Measurements from ENCODE around the gene PDE4B. TPM values are rescaled to one million over a fixed set of nuclear protein-coding genes. Genes with fewer than 3 reads are reported as not detected.

The PDE4B gene
- total RNA-seq, 1 donor from 2014 or later, result 7.6 TPM

DNA sequence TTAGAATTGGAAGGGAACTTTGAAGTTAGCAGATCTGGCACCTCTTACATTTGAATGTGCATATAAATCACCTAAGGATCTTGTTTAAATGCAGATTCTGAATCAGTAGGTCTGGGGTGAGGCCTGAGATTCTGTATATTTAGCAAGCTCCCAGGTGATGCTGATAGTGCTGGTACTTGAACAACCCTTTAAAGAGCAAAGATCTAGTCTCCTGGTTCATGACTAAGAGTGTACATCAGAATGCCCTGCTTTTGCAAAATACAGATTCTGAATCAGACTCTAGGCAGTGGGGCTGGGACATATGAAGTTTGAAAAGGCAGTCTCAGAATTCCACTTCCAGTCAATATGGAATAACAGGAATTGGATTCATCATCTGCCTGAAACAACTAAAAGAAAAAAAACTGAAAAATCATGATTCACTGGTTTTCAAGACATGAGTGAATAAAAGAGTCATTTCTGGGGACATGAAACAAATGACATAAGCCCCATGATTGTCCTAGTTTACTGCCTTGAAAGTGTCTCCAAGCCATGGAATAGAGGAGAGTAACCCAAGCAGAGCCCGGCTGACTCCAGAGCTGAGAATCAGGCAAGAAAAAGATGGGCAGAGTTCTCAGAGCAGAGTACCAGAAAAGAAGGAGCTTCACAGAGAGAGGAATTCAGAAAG, 591.7 kb downstream of the PDE4B start:
- FAIRE-seq, result no peak
- H3K4me3 Mint-ChIP-seq (ENCODE audit: unreplicated experiment), result peak overlapping the region; percentile 29
- DNase-seq (ENCODE audit: low read depth), result no peak
- H3K36me3 Mint-ChIP-seq (ENCODE audit: low read depth, unreplicated experiment), result peaks cover 7% of the 10 kb centered on the region
- H3K4me1 Mint-ChIP-seq (ENCODE audit: low read depth, unreplicated experiment), result no peaks in the 10 kb centered on the region
- H4K20me1 ChIP-seq (ENCODE audit: insufficient read depth, low read length), result no peaks in the 10 kb centered on the region
- no peaks in the 10 kb centered on the region for H3K36me3 ChIP-seq (ENCODE audit: insufficient read depth, low read length)
- H3K27me3 ChIP-seq (ENCODE audit: insufficient read depth, low read length), result no peaks in the 10 kb centered on the region
- H3K4me3 ChIP-seq (ENCODE audit: insufficient read depth, low read depth, low read length), result no peak overlapping the region
- no peak for TF ChIP-seq EZH2 (IDR thresholded peaks at IDR 0.05; ENCODE audit: insufficient read depth, low read length)
- TF ChIP-seq, protein P1, sequence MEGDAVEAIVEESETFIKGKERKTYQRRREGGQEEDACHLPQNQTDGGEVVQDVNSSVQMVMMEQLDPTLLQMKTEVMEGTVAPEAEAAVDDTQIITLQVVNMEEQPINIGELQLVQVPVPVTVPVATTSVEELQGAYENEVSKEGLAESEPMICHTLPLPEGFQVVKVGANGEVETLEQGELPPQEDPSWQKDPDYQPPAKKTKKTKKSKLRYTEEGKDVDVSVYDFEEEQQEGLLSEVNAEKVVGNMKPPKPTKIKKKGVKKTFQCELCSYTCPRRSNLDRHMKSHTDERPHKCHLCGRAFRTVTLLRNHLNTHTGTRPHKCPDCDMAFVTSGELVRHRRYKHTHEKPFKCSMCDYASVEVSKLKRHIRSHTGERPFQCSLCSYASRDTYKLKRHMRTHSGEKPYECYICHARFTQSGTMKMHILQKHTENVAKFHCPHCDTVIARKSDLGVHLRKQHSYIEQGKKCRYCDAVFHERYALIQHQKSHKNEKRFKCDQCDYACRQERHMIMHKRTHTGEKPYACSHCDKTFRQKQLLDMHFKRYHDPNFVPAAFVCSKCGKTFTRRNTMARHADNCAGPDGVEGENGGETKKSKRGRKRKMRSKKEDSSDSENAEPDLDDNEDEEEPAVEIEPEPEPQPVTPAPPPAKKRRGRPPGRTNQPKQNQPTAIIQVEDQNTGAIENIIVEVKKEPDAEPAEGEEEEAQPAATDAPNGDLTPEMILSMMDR (IDR thresholded peaks at IDR 0.05; ENCODE audit: insufficient read depth, low read depth, low read length), result no peak
- H2AFZ ChIP-seq (ENCODE audit: low read depth, low read length), result no peak overlapping the region
- no peaks in the 10 kb centered on the region for H3K9me3 ChIP-seq (ENCODE audit: insufficient read depth, low read depth, low read length)
- no peak overlapping the region for H3K27ac Mint-ChIP-seq (ENCODE audit: unreplicated experiment)
- H3K27me3 Mint-ChIP-seq (ENCODE audit: low read depth, unreplicated experiment), result no peaks in the 10 kb centered on the region
- H3K79me2 ChIP-seq (ENCODE audit: insufficient read depth, low read length), result no peaks in the 10 kb centered on the region
- H3K27ac ChIP-seq (ENCODE audit: low read depth, low read length), result no peak overlapping the region
- no peaks in the 10 kb centered on the region for H3K4me1 ChIP-seq (ENCODE audit: insufficient read depth, low read length)
- no peak overlapping the region for H3K9ac ChIP-seq (ENCODE audit: low read length)
- peaks cover 13% of the 10 kb centered on the region for H3K9me3 Mint-ChIP-seq (ENCODE audit: unreplicated experiment)
- H3K4me2 ChIP-seq (ENCODE audit: low read length), result no peak overlapping the region

DNA sequence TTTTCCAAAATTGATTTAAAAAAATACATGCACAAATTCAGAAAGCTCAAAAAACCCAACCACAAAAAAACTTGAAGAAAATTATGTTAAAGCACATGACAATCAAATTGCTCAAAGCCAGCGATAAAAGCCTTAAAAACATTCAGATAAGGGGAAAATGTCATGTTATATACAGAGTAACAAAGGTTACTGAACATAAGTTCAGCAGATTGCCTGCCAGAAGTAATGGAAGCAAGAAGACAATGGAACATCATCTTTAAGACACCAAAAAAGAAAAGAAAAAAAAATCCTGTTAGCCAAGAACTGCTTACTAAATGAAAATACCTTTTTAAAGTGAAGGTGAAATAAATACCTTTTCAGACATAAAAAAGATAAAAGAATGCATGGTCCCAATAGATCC, 594.0 kb downstream of the PDE4B start:
- H4K20me1 ChIP-seq (ENCODE audit: insufficient read depth, low read length), result no peaks in the 10 kb centered on the region
- H3K4me3 Mint-ChIP-seq (ENCODE audit: unreplicated experiment), result no peak overlapping the region
- no peak overlapping the region for H3K4me3 ChIP-seq (ENCODE audit: insufficient read depth, low read depth, low read length)
- H3K27ac Mint-ChIP-seq (ENCODE audit: unreplicated experiment), result no peak overlapping the region
- no peaks in the 10 kb centered on the region for H3K79me2 ChIP-seq (ENCODE audit: insufficient read depth, low read length)
- H3K36me3 Mint-ChIP-seq (ENCODE audit: low read depth, unreplicated experiment), result peaks cover 7% of the 10 kb centered on the region
- no peak for DNase-seq (ENCODE audit: low read depth)
- H3K9me3 ChIP-seq (ENCODE audit: insufficient read depth, low read depth, low read length), result no peaks in the 10 kb centered on the region
- no peak overlapping the region for H2AFZ ChIP-seq (ENCODE audit: low read depth, low read length)
- no peak for FAIRE-seq
- H3K27me3 ChIP-seq (ENCODE audit: insufficient read depth, low read length), result no peaks in the 10 kb centered on the region
- no peaks in the 10 kb centered on the region for H3K4me1 Mint-ChIP-seq (ENCODE audit: low read depth, unreplicated experiment)
- H3K4me1 ChIP-seq (ENCODE audit: insufficient read depth, low read length), result no peaks in the 10 kb centered on the region
- no peak overlapping the region for H3K27ac ChIP-seq (ENCODE audit: low read depth, low read length)
- no peak for TF ChIP-seq EZH2 (IDR thresholded peaks at IDR 0.05; ENCODE audit: insufficient read depth, low read length)
- TF ChIP-seq, protein P1 (IDR thresholded peaks at IDR 0.05; ENCODE audit: insufficient read depth, low read depth, low read length), result no peak
- no peaks in the 10 kb centered on the region for H3K36me3 ChIP-seq (ENCODE audit: insufficient read depth, low read length)
- no peak overlapping the region for H3K4me2 ChIP-seq (ENCODE audit: low read length)
- no peaks in the 10 kb centered on the region for H3K27me3 Mint-ChIP-seq (ENCODE audit: low read depth, unreplicated experiment)
- H3K9ac ChIP-seq (ENCODE audit: low read length), result no peak overlapping the region
- peaks cover 11% of the 10 kb centered on the region for H3K9me3 Mint-ChIP-seq (ENCODE audit: unreplicated experiment)

DNA sequence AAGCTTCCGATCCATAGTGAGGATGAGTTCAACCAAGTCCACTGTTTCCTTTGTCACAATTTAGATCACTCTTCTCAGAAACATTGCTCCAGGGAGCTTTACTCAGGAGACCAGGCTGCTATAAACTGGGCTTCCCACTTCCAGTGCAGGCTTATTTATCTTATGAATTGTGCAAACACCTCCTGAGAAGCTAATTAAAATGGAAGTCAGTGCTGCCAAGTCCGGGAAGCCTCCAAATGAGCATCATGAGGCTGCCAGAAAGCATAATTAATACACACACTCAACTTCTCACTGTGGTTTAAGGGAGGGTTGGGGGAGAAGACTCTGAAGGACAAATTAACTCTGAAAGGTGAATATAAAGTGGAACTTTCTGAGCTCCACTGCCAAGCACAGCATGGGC, 596.2 kb downstream of the PDE4B start:
- Mint-ChIP-seq H3K4me1 (ENCODE audit: low read depth, unreplicated experiment) (no peaks in the 10 kb centered on the region), H3K27ac (ENCODE audit: unreplicated experiment) (no peak overlapping the region), H3K36me3 (ENCODE audit: low read depth, unreplicated experiment) (peaks cover 3% of the 10 kb centered on the region), H3K4me3 (ENCODE audit: unreplicated experiment) (no peak overlapping the region), H3K27me3 (ENCODE audit: low read depth, unreplicated experiment) (no peaks in the 10 kb centered on the region), H3K9me3 (ENCODE audit: unreplicated experiment) (peaks cover 14% of the 10 kb centered on the region)
- no peak overlapping the region for H2AFZ ChIP-seq (ENCODE audit: low read depth, low read length)
- H3K27ac ChIP-seq (ENCODE audit: low read depth, low read length), result no peak overlapping the region
- no peaks in the 10 kb centered on the region for H3K79me2 ChIP-seq (ENCODE audit: insufficient read depth, low read length)
- H3K4me3 ChIP-seq (ENCODE audit: insufficient read depth, low read depth, low read length), result no peak overlapping the region
- no peak overlapping the region for H3K4me2 ChIP-seq (ENCODE audit: low read length)
- no peaks in the 10 kb centered on the region for H3K36me3 ChIP-seq (ENCODE audit: insufficient read depth, low read length)
- no peaks in the 10 kb centered on the region for H4K20me1 ChIP-seq (ENCODE audit: insufficient read depth, low read length)
- no peak for DNase-seq (ENCODE audit: low read depth)
- no peaks in the 10 kb centered on the region for H3K9me3 ChIP-seq (ENCODE audit: insufficient read depth, low read depth, low read length)
- H3K4me1 ChIP-seq (ENCODE audit: insufficient read depth, low read length), result no peaks in the 10 kb centered on the region
- no peak overlapping the region for H3K9ac ChIP-seq (ENCODE audit: low read length)
- TF ChIP-seq EZH2 (IDR thresholded peaks at IDR 0.05; ENCODE audit: insufficient read depth, low read length), result no peak
- TF ChIP-seq, protein P1 (IDR thresholded peaks at IDR 0.05; ENCODE audit: insufficient read depth, low read depth, low read length), result no peak
- no peaks in the 10 kb centered on the region for H3K27me3 ChIP-seq (ENCODE audit: insufficient read depth, low read length)
- FAIRE-seq, result no peak
